Activated B cell treated with CpG ODN at 0.5 μM for 24 hours (primary cell): Measurements from ENCODE around the gene DIAPH3. TPM values are rescaled to one million over a fixed set of nuclear protein-coding genes. Genes with fewer than 3 reads are reported as not detected.

Source experiments
- ATAC-seq: fragments of 200-7000 bp; cut with Tn5 transposase; one replicate; pipeline ENCODE4 v1.10.0; 2021; ENCODE audit warnings: low read depth, mild to moderate bottlenecking, moderate library complexity
- CTCF ChIA-PET: fragments of 350-600 bp; sonication (Branson Sonifier 250); formaldehyde crosslinking; loops from one replicate; lab custom pipeline; 2021; ENCODE audit warnings: antibody characterized with exemption; lab: Charles Lee
- POLR2A ChIA-PET: fragments of 350-600 bp; sonication (Branson Sonifier 250); formaldehyde crosslinking; loops from one replicate; lab custom pipeline; 2021; ENCODE audit warnings: antibody characterized with exemption; lab: Charles Lee
- DNase-seq: peaks from one replicate; pipeline ENCODE4 v3.0.0; 2022
- H3K27ac Mint-ChIP-seq: one replicate; pipeline ENCODE4 v1.8.0; 2020; ENCODE audit warnings: mixed read lengths
- H3K27me3 Mint-ChIP-seq: one replicate; pipeline ENCODE4 v1.8.0; 2021; ENCODE audit warnings: mixed read lengths
- H3K36me3 Mint-ChIP-seq: one replicate; pipeline ENCODE4 v1.8.0; 2021; ENCODE audit warnings: low read depth, mixed read lengths
- H3K4me1 Mint-ChIP-seq: one replicate; pipeline ENCODE4 v1.8.0; 2021; ENCODE audit warnings: mixed read lengths
- H3K4me3 Mint-ChIP-seq: one replicate; pipeline ENCODE4 v1.8.0; 2020; ENCODE audit warnings: mild to moderate bottlenecking, mixed read lengths
- H3K9me3 Mint-ChIP-seq: one replicate; pipeline ENCODE4 v1.8.0; 2020; ENCODE audit warnings: mixed read lengths
- CTCF ChIP-seq: fragments of 200-600 bp; IDR thresholded peaks from one replicate; pipeline ENCODE4 v1.8.0; 2022; ENCODE audit warnings: antibody characterized with exemption, mild to moderate bottlenecking
- intact Hi-C: fragments of 100-400 bp; cut with micrococcal nuclease; formaldehyde crosslinking; loops from one replicate; pipeline ENCODE4 v1.15.1; 2024
- total RNA-seq: library from RNA; stranded (reverse); gene quantifications from 2 replicates; pipeline ENCODE4 v1.2.3, GENCODE V29; 2022

Gene DIAPH3
- total RNA-seq, 1 donor from 2014 or later, result 0.38 TPM

- H3K4me1 Mint-ChIP-seq, result no peaks in the 10 kb centered on the region
- DNase-seq (no peak), ATAC-seq (no peak)
- H3K4me3 Mint-ChIP-seq, result no peak overlapping the region
- no peaks in the 10 kb centered on the region for H3K36me3 Mint-ChIP-seq
- intact Hi-C loops, result no loop called here
- ChIA-PET CTCF (no interaction called here), POLR2A (no interaction called here)
- H3K27ac Mint-ChIP-seq, result no peak overlapping the region
- no peaks in the 10 kb centered on the region for H3K9me3 Mint-ChIP-seq
- no peak for TF ChIP-seq CTCF
- peaks cover 25% of the 10 kb centered on the region for H3K27me3 Mint-ChIP-seq
Measured at GRCh38 chr13:60172111-60172510, 8.4 kb upstream of the DIAPH3 start.

GRCh38 chr13:60170414-60170813 is 6.7 kb upstream of the DIAPH3 start:
- TF ChIP-seq CTCF, result no peak
- Mint-ChIP-seq H3K36me3 (no peaks in the 10 kb centered on the region), H3K9me3 (no peaks in the 10 kb centered on the region), H3K4me1 (peaks cover 3% of the 10 kb centered on the region), H3K4me3 (no peak overlapping the region), H3K27ac (no peak overlapping the region), H3K27me3 (peaks cover 14% of the 10 kb centered on the region)
- POLR2A ChIA-PET, result no interaction called here
- no peak for ATAC-seq
- DNase-seq, result no peak
- intact Hi-C loops, result no loop called here
- CTCF ChIA-PET, result no interaction called here

DNA sequence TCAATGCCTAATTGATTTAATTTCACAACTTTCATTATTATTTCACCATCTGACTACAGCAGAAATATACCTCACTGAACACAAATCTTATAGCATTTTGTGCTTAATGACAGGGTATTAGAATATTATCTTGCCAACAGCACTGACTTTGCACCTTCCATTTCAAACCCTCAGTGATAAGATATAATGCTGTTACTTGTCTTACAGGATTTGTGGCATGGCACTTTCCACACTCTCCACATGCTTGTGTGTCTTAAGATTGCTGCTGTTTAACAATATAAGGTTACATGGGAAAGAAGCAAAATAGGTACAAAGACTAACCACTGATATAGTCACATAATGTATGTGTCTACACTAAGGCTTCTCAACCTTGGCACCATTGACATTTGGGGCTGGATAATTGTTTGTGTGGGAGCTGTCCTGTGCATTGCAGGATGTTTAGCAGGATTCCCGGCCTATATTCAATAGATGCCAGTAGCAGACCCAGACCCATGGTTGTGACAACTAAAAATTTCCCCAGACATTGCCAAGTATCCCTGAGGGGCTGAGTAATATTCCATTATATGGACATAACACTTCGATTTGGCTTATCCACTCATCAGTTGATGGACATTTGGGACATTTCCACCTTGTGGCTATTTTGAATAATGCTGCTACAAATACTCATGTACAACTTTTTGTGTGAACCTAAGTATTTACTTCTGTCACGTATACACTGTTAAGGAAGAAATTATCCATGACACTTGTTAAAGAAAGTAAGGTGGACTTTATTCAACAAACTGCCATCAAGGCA is 5.7 kb upstream of the DIAPH3 start:
- H3K27me3 Mint-ChIP-seq, result peaks cover 8% of the 10 kb centered on the region
- no peak for DNase-seq
- no peak overlapping the region for H3K27ac Mint-ChIP-seq
- CTCF ChIA-PET, result no interaction called here
- H3K36me3 Mint-ChIP-seq, result no peaks in the 10 kb centered on the region
- no peaks in the 10 kb centered on the region for H3K9me3 Mint-ChIP-seq
- H3K4me3 Mint-ChIP-seq, result no peak overlapping the region
- TF ChIP-seq CTCF, result no peak
- intact Hi-C loops, result loop anchor here (10.0 kb wide), 1 partner anchor 435 kb away; no protein-coding TSS in a partner anchor
- ATAC-seq, result no peak
- POLR2A ChIA-PET, result no interaction called here
- H3K4me1 Mint-ChIP-seq, result peaks cover 12% of the 10 kb centered on the region

DNA sequence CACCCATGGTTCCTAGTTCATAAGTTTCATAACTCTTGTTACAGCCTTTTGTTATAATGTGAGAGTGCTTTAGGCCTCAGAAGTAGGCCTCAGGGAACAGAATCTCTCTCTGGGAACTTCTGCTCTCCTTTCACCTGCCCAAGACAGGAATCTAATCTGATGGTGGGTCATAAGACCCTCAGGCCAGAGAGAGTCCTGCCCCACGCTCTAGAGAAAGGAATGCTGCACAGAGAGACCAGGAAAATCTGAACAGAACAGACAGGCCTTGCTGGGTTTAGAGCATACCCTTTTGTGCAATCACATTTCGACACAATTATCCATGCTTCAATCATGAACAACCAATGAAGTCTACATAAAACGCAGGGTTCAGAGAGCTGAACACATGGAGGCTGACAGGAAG is 3.4 kb upstream of the DIAPH3 start:
- DNase-seq (no peak), ATAC-seq (no peak)
- ChIA-PET CTCF (no interaction called here), POLR2A (no interaction called here)
- Mint-ChIP-seq H3K9me3 (no peaks in the 10 kb centered on the region), H3K4me3 (no peak overlapping the region), H3K27me3 (peaks cover 2% of the 10 kb centered on the region), H3K36me3 (peaks cover 6% of the 10 kb centered on the region), H3K27ac (no peak overlapping the region), H3K4me1 (peaks cover 25% of the 10 kb centered on the region)
- no peak for TF ChIP-seq CTCF
- intact Hi-C loops, result loop anchor here (10.0 kb wide), 1 partner anchor 432 kb away; no protein-coding TSS in a partner anchor

GRCh38 chr13:60165391-60166099 is 1.8 kb upstream of the DIAPH3 start:
- no peak for ATAC-seq
- Mint-ChIP-seq H3K4me1 (peaks cover 25% of the 10 kb centered on the region), H3K4me3 (no peak overlapping the region), H3K27me3 (no peaks in the 10 kb centered on the region), H3K36me3 (peaks cover 6% of the 10 kb centered on the region), H3K9me3 (no peaks in the 10 kb centered on the region), H3K27ac (no peak overlapping the region)
- intact Hi-C loops, result loop anchor here (10.0 kb wide), 1 partner anchor 431 kb away; no protein-coding TSS in a partner anchor
- no peak for DNase-seq
- ChIA-PET POLR2A (interaction anchor here (0.6 kb wide), 1 partner anchor 228 kb away, joined by 5 read pairs; no protein-coding TSS in a partner anchor), CTCF (no interaction called here)
- TF ChIP-seq CTCF, result no peak
